Nephron progenitor cell (in vitro differentiated cells): ENCODE measurements around the gene RASAL2.
A peak's percentile ranks its signal among the peaks of the same experiment; 100 is the strongest.

ENCODE experiments used
- DNase-seq: peaks from one replicate; pipeline ENCODE4 v3.0.0; 2021
- H3K27ac Mint-ChIP-seq: 2 replicates; pipeline ENCODE4 v1.8.0; 2021; ENCODE audit warnings: mild to moderate bottlenecking, moderate library complexity, mixed read lengths
- H3K27me3 Mint-ChIP-seq: 2 replicates; pipeline ENCODE4 v1.8.0; 2021; ENCODE audit warnings: mild to moderate bottlenecking, low read depth, mixed read lengths; ENCODE audit not compliant: poor library complexity
- H3K36me3 Mint-ChIP-seq: 2 replicates; pipeline ENCODE4 v1.8.0; 2021; ENCODE audit warnings: low read depth, mixed read lengths
- H3K4me1 Mint-ChIP-seq: 2 replicates; pipeline ENCODE4 v1.8.0; 2021; ENCODE audit warnings: mixed read lengths
- H3K4me3 Mint-ChIP-seq: 2 replicates; pipeline ENCODE4 v1.8.0; 2021; ENCODE audit warnings: mild to moderate bottlenecking, moderate library complexity, mixed read lengths
- H3K9me3 Mint-ChIP-seq: 2 replicates; pipeline ENCODE4 v1.8.0; 2021; ENCODE audit warnings: mild to moderate bottlenecking, moderate library complexity, mixed read lengths
- TF ChIP-seq, protein P1 (sequence below): fragments of 200-600 bp; sonication (generic); IDR thresholded peaks from 2 replicates; pipeline ENCODE4 v1.5.0; 2021; ENCODE audit warnings: antibody characterized with exemption

Gene RASAL2

DNA sequence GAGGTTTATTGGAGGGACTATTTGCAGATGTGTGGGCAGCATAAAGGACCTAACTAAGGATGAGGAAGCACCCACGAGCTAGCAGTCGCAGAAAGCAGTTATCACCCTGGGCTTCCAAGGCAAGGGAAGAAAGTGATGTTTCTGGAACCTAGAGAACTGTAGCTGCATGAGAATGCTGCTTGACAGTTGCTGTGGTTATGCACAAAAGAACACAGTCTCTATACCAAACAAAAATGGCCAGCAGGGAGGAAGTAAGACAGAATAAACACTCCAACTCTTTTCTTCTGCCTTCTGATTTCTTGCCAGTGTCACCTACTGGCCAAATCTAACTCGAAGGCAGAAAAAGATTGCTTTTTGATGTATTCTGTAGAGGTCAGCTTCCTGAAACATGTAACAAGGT is 190.2 kb downstream of the RASAL2 start:
- Mint-ChIP-seq H3K4me3 (no peak overlapping the region), H3K9me3 (no peaks in the 10 kb centered on the region), H3K27me3 (no peaks in the 10 kb centered on the region), H3K4me1 (peaks cover 17% of the 10 kb centered on the region), H3K27ac (peak overlapping the region; percentile 10), H3K36me3 (peaks cover 12% of the 10 kb centered on the region)
- TF ChIP-seq, protein P1, sequence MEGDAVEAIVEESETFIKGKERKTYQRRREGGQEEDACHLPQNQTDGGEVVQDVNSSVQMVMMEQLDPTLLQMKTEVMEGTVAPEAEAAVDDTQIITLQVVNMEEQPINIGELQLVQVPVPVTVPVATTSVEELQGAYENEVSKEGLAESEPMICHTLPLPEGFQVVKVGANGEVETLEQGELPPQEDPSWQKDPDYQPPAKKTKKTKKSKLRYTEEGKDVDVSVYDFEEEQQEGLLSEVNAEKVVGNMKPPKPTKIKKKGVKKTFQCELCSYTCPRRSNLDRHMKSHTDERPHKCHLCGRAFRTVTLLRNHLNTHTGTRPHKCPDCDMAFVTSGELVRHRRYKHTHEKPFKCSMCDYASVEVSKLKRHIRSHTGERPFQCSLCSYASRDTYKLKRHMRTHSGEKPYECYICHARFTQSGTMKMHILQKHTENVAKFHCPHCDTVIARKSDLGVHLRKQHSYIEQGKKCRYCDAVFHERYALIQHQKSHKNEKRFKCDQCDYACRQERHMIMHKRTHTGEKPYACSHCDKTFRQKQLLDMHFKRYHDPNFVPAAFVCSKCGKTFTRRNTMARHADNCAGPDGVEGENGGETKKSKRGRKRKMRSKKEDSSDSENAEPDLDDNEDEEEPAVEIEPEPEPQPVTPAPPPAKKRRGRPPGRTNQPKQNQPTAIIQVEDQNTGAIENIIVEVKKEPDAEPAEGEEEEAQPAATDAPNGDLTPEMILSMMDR: no peak
- DNase-seq: no peak

DNA sequence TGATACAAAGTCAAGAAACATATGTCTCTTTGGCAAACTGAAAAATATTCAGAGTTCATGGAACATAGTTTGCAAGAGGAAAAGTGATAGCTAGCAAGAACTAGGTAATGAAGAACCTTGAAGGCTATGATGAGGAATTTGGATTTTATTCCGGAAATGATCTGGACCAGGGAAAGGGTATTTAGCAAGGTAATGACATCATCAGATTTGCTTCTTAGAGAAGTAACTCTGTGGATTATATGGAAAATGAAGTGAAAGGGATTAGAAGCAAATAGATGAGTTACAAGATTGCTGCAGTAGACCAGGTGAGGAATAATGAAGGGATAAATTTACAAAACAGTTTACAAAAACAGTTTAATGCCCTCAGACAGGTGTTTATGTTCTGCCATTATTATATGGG is 197.3 kb downstream of the RASAL2 start:
- no peaks in the 10 kb centered on the region for H3K27me3 Mint-ChIP-seq
- peaks cover 9% of the 10 kb centered on the region for H3K36me3 Mint-ChIP-seq
- TF ChIP-seq, protein P1: no peak
- no peak overlapping the region for H3K4me3 Mint-ChIP-seq
- H3K27ac Mint-ChIP-seq: no peak overlapping the region
- DNase-seq: no peak
- H3K4me1 Mint-ChIP-seq: no peaks in the 10 kb centered on the region
- no peaks in the 10 kb centered on the region for H3K9me3 Mint-ChIP-seq

DNA sequence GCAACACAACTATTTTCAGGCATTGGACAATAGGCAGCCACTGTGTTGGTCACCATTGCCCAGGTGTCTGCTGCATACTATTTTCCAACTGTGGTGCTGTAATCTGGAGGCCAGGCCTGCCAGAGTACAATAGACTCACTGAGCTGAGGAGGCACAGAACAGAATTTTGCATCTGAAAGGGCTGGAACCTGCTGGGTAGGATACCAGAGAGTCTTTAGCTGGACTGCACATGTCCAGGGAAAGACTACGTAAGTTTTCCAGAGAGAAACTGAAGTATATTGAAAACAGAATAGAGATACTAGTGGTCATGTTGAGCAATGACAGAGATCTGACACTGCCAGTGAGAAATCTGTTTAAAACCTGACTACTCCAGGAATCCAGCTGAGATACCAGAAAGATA is 200.8 kb downstream of the RASAL2 start:
- Mint-ChIP-seq H3K9me3 (no peaks in the 10 kb centered on the region), H3K4me3 (no peak overlapping the region), H3K36me3 (no peaks in the 10 kb centered on the region), H3K27me3 (no peaks in the 10 kb centered on the region), H3K27ac (no peak overlapping the region), H3K4me1 (no peaks in the 10 kb centered on the region)
- TF ChIP-seq, protein P1: no peak
- no peak for DNase-seq

DNA sequence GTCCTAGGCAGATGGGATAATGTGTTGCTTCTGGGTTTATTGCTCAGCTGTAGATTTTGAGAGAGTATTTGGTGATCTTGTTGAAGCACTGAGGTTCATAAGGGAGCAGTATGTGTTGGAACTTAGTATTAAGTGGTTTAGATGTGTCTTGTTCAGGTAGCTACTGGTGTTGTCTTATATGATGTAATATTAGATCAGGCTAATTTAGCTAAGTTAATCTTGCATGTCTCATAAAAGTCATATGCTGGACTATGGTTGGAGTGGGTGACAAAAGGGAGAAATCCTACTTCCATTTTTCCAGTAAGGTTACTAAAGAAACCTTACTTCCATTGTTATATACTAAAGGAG is 206.4 kb downstream of the RASAL2 start:
- TF ChIP-seq, protein P1: no peak
- Mint-ChIP-seq H3K4me1 (peaks cover 6% of the 10 kb centered on the region), H3K27me3 (no peaks in the 10 kb centered on the region), H3K4me3 (no peak overlapping the region), H3K27ac (peak overlapping the region; percentile 23), H3K36me3 (no peaks in the 10 kb centered on the region), H3K9me3 (peaks cover 2% of the 10 kb centered on the region)
- no peak for DNase-seq

DNA sequence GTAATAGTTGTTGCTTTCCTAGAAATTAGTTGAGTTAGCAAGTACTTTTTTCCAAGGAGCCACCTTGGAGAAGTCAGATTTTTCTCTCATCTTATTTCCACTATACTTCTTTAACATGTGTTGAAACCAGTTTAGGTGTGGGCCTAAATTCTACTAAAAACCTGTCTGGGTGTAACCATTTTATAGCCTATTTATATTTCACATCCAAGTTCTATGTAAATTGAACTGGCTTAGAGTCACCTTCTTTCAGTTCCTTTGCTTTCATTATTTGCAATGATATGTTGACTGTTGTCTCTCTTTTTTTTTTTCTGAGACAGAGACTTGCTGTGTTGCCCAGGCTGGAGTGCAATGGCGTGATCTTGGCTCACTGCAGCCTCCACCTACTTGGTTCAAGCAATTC is 207.2 kb downstream of the RASAL2 start:
- H3K9me3 Mint-ChIP-seq: peaks cover 6% of the 10 kb centered on the region
- no peak overlapping the region for H3K4me3 Mint-ChIP-seq
- no peaks in the 10 kb centered on the region for H3K36me3 Mint-ChIP-seq
- no peak overlapping the region for H3K27ac Mint-ChIP-seq
- H3K27me3 Mint-ChIP-seq: no peaks in the 10 kb centered on the region
- TF ChIP-seq, protein P1: no peak
- DNase-seq: no peak
- peaks cover 6% of the 10 kb centered on the region for H3K4me1 Mint-ChIP-seq

DNA sequence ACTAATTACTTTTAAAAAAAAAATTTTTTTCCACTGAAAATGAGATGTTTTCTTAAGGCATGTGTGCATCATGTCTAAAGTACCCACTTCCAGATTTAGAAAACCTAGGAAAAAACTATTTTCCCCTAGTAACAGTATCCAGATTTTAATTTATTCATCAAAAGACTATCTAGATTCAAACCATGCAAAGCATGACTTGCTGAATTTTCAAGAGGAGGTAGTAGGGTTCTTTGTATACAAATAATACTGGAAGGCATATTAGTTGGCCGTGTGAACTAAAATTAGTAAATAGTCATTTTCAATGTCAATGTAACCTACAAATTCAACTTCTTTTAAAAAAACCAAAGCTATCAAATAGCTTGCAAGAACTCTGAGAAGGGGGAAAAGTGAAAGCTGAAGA is 213.4 kb downstream of the RASAL2 start:
- TF ChIP-seq, protein P1: no peak
- no peak overlapping the region for H3K4me3 Mint-ChIP-seq

More for the DNA sequence above, 213.4 kb downstream of the RASAL2 start:
- Mint-ChIP-seq H3K4me1 (no peaks in the 10 kb centered on the region), H3K9me3 (peaks cover 6% of the 10 kb centered on the region), H3K27me3 (no peaks in the 10 kb centered on the region), H3K36me3 (no peaks in the 10 kb centered on the region), H3K27ac (no peak overlapping the region)
- DNase-seq: no peak
